Prostate gland (tissue), 2 donors: ENCODE data around the gene NDUFB2. TPM values are rescaled to one million over a fixed set of nuclear protein-coding genes. Genes with fewer than 3 reads are reported as not detected.

Experiments
- DNase-seq: peaks from one replicate; pipeline ENCODE4 v3.0.0-alpha.2; 2019; ENCODE audit warnings: low spot score
- H3K27ac ChIP-seq, 2 donors: fragments of 200-600 bp; sonication (generic); 2 replicates each; pipeline ENCODE4 v1.5.1; 2017 to 2019
- H3K27me3 ChIP-seq: fragments of 200-600 bp; sonication (generic); replicated peaks from 2 replicates; pipeline ENCODE4 v1.5.1; 2019; ENCODE audit not compliant: insufficient read depth
- H3K36me3 ChIP-seq, 2 donors: fragments of 200-600 bp; sonication (generic); 1 replicate in 1 of 2; 2 replicates in 1 of 2; pipeline versions ENCODE4 v1.5.1 to v1.8.1; 2017 to 2019
- H3K4me1 ChIP-seq: fragments of 200-600 bp; sonication (generic); replicated peaks from 2 replicates; pipeline ENCODE4 v1.5.1; 2019
- H3K4me3 ChIP-seq, 2 donors: fragments of 200-600 bp; sonication (generic); 2 replicates each; pipeline ENCODE4 v1.5.1; 2017 to 2019
- H3K9me3 ChIP-seq: fragments of 200-600 bp; sonication (generic); 2 replicates; pipeline ENCODE4 v1.5.1; 2017
- POLR2A ChIP-seq: fragments of 450-650 bp; IDR thresholded peaks from one replicate; pipeline ENCODE4 v1.6.1; 2016; ENCODE audit warnings: antibody characterized with exemption, mild to moderate bottlenecking
- POLR2AphosphoS5 ChIP-seq: sonication (generic); formaldehyde crosslinking; IDR thresholded peaks from one replicate; pipeline ENCODE4 v1.6.1; 2017; ENCODE audit warnings: antibody characterized with exemption
- whole genome bisulfite sequencing: methylation state at CpG from one replicate; pipeline ENCODE4 v1.1.5; 2018; 5-methylcytosine and 5-hydroxymethylcytosine counted together
- intact Hi-C: fragments of 100-400 bp; cut with DNase I; formaldehyde crosslinking; loops from one replicate; pipeline ENCODE4 v1.14.2; 2022
- total RNA-seq, 2 donors: library from RNA; depleted of rRNA; stranded (reverse); fragments of >200 nt; gene quantifications; one replicate each; pipeline ENCODE4 v1.1.0, GENCODE V29; 2016
- TF ChIP-seq, protein P1 (sequence below), 4 experiments: fragments of 200-600 bp in 2 of 4; fragments of 450-650 bp in 2 of 4; sonication (generic) in 2 of 4; IDR thresholded peaks; 1 replicate in 3 of 4; 2 replicates in 1 of 4; pipeline ENCODE4 v1.5.1; 2016 to 2019; ENCODE audit warnings: antibody characterized with exemption in 4 of 4, mild to moderate bottlenecking in 2 of 4, moderate library complexity in 2 of 4

The NDUFB2 gene
- total RNA-seq, 2 donors from 2014 or later, result 151 to 333 TPM

DNA sequence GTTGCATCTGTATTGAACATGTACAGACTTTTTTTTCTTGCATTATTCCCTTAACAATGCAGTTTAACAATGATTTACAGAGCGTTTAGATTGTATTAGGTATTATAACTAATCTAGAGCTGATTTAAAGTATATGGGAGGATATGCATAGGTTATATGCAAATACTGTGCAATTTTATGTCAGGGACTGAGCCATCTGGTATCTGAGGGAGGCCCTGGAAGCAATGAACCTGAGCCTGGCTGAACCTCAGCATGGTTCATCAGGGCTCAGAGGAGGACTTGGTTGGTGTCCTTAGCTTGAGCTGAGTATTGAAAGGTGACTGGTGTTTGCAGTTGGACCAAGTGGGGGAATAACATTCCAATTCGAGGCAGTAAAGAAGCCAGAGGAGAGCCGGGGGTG is 19.0 kb upstream of the NDUFB2 start:
- Histone ChIP-seq H3K4me1 (peaks cover 3% of the 10 kb centered on the region), H3K4me3 (no peak overlapping the region), H3K27me3 (no peaks in the 10 kb centered on the region), H3K27ac (no peak overlapping the region), H3K36me3 (no peaks in the 10 kb centered on the region), H3K9me3 (no peaks in the 10 kb centered on the region)
- 82% methylated on average over 3 of the region's 3 CpGs for WGBS
- no peak for DNase-seq
- no peak for TF ChIP-seq POLR2AphosphoS5
- intact Hi-C loops, result loop anchor here (10.0 kb wide), 1 partner anchor 337 kb away; the partner anchor contains the start of gene MRPS33

DNA sequence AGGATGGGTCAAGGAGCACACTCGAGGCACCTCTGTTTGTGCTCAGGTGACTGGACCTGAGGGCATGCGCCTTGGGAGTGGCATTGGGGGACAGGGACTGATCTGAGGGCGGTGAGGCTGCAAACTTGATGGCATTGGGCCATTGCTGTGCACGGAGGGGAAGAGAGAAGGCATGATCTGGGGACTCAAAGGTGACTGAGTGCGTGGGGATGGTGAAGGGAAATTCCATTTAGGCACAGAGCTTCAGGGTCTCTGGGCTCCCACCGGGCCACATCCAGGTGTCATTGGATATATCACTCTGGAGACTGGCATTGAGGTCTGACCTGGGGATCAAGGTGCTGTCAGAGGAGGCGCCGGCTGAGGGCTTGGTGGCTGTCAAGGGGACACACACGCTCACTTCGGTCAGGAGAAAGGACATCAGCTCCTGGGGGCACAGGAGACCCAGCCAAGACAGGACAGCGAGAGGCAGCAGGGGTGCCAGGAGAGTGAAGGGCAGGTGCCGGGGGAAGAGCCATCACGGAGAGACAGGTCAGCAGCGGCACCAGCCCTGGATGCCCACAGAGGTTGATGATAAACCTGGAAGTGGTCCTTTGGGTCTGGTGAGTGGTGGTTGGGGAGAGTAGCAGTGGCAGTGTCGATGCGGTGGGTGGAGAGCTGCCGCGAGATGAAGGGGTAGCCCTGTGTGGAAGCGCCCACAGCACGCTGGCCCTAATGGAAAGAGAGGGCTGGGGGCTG is 18.3 kb upstream of the NDUFB2 start:
- Histone ChIP-seq H3K4me3 (no peak overlapping the region), H3K27me3 (no peaks in the 10 kb centered on the region), H3K4me1 (peaks cover 3% of the 10 kb centered on the region), H3K27ac (no peak overlapping the region), H3K9me3 (no peaks in the 10 kb centered on the region), H3K36me3 (no peaks in the 10 kb centered on the region)
- intact Hi-C loops, result loop anchor here (10.0 kb wide), 1 partner anchor 337 kb away; the partner anchor contains the start of gene MRPS33
- WGBS, result 92% methylated on average over 20 of the region's 20 CpGs
- no peak for DNase-seq
- no peak for TF ChIP-seq POLR2AphosphoS5
- TF ChIP-seq, protein P1, sequence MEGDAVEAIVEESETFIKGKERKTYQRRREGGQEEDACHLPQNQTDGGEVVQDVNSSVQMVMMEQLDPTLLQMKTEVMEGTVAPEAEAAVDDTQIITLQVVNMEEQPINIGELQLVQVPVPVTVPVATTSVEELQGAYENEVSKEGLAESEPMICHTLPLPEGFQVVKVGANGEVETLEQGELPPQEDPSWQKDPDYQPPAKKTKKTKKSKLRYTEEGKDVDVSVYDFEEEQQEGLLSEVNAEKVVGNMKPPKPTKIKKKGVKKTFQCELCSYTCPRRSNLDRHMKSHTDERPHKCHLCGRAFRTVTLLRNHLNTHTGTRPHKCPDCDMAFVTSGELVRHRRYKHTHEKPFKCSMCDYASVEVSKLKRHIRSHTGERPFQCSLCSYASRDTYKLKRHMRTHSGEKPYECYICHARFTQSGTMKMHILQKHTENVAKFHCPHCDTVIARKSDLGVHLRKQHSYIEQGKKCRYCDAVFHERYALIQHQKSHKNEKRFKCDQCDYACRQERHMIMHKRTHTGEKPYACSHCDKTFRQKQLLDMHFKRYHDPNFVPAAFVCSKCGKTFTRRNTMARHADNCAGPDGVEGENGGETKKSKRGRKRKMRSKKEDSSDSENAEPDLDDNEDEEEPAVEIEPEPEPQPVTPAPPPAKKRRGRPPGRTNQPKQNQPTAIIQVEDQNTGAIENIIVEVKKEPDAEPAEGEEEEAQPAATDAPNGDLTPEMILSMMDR (IDR thresholded peaks at IDR 0.05), result no peak
- TF ChIP-seq POLR2A, result no peak

DNA sequence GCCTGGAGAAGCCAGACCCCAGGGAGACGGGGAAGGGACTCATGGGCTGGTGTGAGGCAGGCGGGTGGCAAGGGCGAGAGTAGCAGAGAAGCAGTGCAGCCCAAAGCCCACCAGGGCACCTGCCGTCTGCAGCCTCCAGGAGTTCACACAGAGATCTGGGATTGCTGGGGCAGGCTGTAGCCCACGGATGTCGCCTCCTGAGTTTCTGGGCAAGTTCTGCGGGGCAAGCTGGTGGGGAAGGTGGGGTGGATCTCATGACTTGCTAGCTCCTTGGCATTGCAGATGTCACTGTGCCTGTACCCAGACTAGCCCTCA is 17.7 kb upstream of the NDUFB2 start:
- H3K4me1 ChIP-seq, result peaks cover 3% of the 10 kb centered on the region
- intact Hi-C loops, result loop anchor here (10.0 kb wide), 1 partner anchor 336 kb away; the partner anchor contains the start of gene MRPS33
- no peak overlapping the region for H3K4me3 ChIP-seq
- no peaks in the 10 kb centered on the region for H3K27me3 ChIP-seq
- 97% methylated on average over 7 of the region's 7 CpGs for WGBS
- no peak overlapping the region for H3K27ac ChIP-seq
- DNase-seq, result no peak
- TF ChIP-seq POLR2A, result no peak
- no peak for TF ChIP-seq POLR2AphosphoS5
- TF ChIP-seq, protein P1 (IDR thresholded peaks at IDR 0.05), result no peak
- no peaks in the 10 kb centered on the region for H3K9me3 ChIP-seq
- no peaks in the 10 kb centered on the region for H3K36me3 ChIP-seq

DNA sequence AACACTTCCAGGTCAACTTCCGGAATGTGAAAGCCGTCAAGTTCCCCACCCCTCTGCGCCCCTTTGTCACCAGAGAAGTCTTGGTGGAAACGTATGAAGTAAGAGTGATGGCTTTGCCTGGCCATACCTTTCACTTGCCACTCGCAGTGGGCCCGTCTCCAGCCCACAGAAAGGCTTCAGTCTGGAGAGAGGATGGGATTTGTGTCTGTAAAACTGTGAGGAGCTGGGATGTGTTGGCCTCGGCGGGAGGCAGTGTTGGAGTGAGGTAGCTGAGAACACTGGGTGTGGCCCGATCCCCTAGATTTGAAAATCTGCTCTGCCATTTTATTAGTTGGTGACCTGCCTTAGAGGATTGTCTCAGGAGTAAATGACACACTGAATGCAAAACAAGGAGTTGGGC is 17.3 kb upstream of the NDUFB2 start:
- H3K27ac ChIP-seq, result no peak overlapping the region
- 96% methylated on average over 9 of the region's 9 CpGs for WGBS
- no peaks in the 10 kb centered on the region for H3K27me3 ChIP-seq
- no peak for DNase-seq
- TF ChIP-seq POLR2AphosphoS5 (no peak), POLR2A (no peak)
- TF ChIP-seq, protein P1 (IDR thresholded peaks at IDR 0.05), result no peak
- H3K9me3 ChIP-seq, result no peaks in the 10 kb centered on the region
- no peak overlapping the region for H3K4me3 ChIP-seq
- H3K4me1 ChIP-seq, result no peaks in the 10 kb centered on the region
- no peaks in the 10 kb centered on the region for H3K36me3 ChIP-seq
- intact Hi-C loops, result loop anchor here (10.0 kb wide), 1 partner anchor 336 kb away; the partner anchor contains the start of gene MRPS33

DNA sequence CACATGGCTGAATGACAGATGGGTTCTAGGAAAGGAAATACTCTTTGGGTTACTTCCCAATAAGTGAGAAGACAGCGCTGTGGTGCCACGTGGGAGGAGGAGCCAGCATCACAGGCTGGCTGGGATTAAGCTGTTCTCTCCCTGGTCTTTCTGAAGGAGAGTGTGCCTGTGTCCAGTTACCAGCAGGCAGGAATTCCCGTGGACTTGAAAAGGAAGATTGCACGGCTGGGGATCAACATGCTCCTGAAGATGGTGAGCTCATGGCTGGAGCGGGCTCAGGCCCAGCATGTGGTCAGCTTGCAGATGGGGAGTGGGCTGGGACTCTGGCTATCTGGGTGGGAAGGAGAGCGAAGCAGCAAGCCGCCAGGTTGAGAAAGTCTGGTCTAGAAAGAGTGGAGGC is 15.6 kb upstream of the NDUFB2 start:
- intact Hi-C loops, result no loop called here
- H3K27ac ChIP-seq, result no peak overlapping the region
- no peaks in the 10 kb centered on the region for H3K9me3 ChIP-seq
- H3K4me3 ChIP-seq, result no peak overlapping the region
- TF ChIP-seq, protein P1 (IDR thresholded peaks at IDR 0.05), result no peak
- TF ChIP-seq POLR2A, result no peak
- no peak for TF ChIP-seq POLR2AphosphoS5
- no peaks in the 10 kb centered on the region for H3K27me3 ChIP-seq
- DNase-seq, result no peak
- WGBS, result 89% methylated on average over 7 of the region's 7 CpGs
- H3K4me1 ChIP-seq, result no peaks in the 10 kb centered on the region
- no peaks in the 10 kb centered on the region for H3K36me3 ChIP-seq
